ENCODE data around the gene SH2D3C. TPM values are rescaled to one million over a fixed set of nuclear protein-coding genes. Genes with fewer than 3 reads are reported as not detected.

The SH2D3C gene
- total RNA-seq, 3 donors from 2014 or later: 5.9 to 10.8 (median 7.0) TPM

GRCh38 chr9:127693697-127694096, 84.8 kb downstream of the SH2D3C start:
- H3K36me3 Mint-ChIP-seq (ENCODE audit: insufficient read depth): peaks cover 2% of the 10 kb centered on the region
- no peak overlapping the region for H3K4me3 Mint-ChIP-seq
- H3K9me3 Mint-ChIP-seq: no peaks in the 10 kb centered on the region
- no peak for DNase-seq
- ATAC-seq: no peak
- no peaks in the 10 kb centered on the region for H3K27me3 Mint-ChIP-seq (ENCODE audit: low read depth)
- peaks cover 2% of the 10 kb centered on the region for H3K4me1 Mint-ChIP-seq (ENCODE audit: low read depth)

- DNase-seq: no peak
- Mint-ChIP-seq H3K4me3 (no peak overlapping the region), H3K9me3 (no peaks in the 10 kb centered on the region), H3K4me1 (ENCODE audit: low read depth) (peaks cover under 1% of the 10 kb centered on the region), H3K36me3 (ENCODE audit: insufficient read depth) (peaks cover 2% of the 10 kb centered on the region), H3K27me3 (ENCODE audit: low read depth) (no peaks in the 10 kb centered on the region)
- ATAC-seq: no peak
Observed at GRCh38 chr9:127693143-127693542, 85.3 kb downstream of the SH2D3C start.

- Mint-ChIP-seq H3K4me3 (no peak overlapping the region), H3K27me3 (ENCODE audit: low read depth) (no peaks in the 10 kb centered on the region), H3K4me1 (ENCODE audit: low read depth) (no peaks in the 10 kb centered on the region), H3K36me3 (ENCODE audit: insufficient read depth) (peaks cover 2% of the 10 kb centered on the region), H3K9me3 (no peaks in the 10 kb centered on the region)
- no peak for DNase-seq
- ATAC-seq: no peak
Observed at GRCh38 chr9:127692071-127692470, 86.4 kb downstream of the SH2D3C start.

- DNase-seq (no peak), ATAC-seq (no peak)
- Mint-ChIP-seq H3K36me3 (ENCODE audit: insufficient read depth) (peaks cover 2% of the 10 kb centered on the region), H3K4me1 (ENCODE audit: low read depth) (no peaks in the 10 kb centered on the region), H3K4me3 (no peak overlapping the region), H3K27me3 (ENCODE audit: low read depth) (no peaks in the 10 kb centered on the region), H3K9me3 (no peaks in the 10 kb centered on the region)
Observed at GRCh38 chr9:127690735-127691134, 87.7 kb downstream of the SH2D3C start.

- no peaks in the 10 kb centered on the region for H3K9me3 Mint-ChIP-seq
- ATAC-seq (no peak), DNase-seq (no peak)
- H3K36me3 Mint-ChIP-seq (ENCODE audit: insufficient read depth): peaks cover 2% of the 10 kb centered on the region
- H3K4me3 Mint-ChIP-seq: no peak overlapping the region
- peaks cover 2% of the 10 kb centered on the region for H3K27me3 Mint-ChIP-seq (ENCODE audit: low read depth)
- no peaks in the 10 kb centered on the region for H3K4me1 Mint-ChIP-seq (ENCODE audit: low read depth)
Observed at GRCh38 chr9:127689329-127690000, 89.0 kb downstream of the SH2D3C start.

Other genes with a start within 250 kb of the SH2D3C start
- gene STXBP1, start 166.4 kb downstream of the SH2D3C start, total RNA-seq: 10 to 100 TPM; 10.8 to 11.6 (median 11.0) TPM
- gene CFAP157, start 71.7 kb downstream of the SH2D3C start, total RNA-seq: not detected
- 10 to 100 TPM; 43.9 to 49.6 (median 45.6) TPM for gene PTRH1, start 63.0 kb downstream of the SH2D3C start, total RNA-seq
- under 1 TPM; 0.37 to 0.58 (median 0.57) TPM for gene TTC16, start 62.6 kb downstream of the SH2D3C start, total RNA-seq
- gene TOR2A, start 43.4 kb downstream of the SH2D3C start, total RNA-seq: 10 to 100 TPM; 19.8 to 23.6 (median 20.1) TPM
- gene CDK9, start 7.4 kb upstream of the SH2D3C start, total RNA-seq: 10 to 100 TPM; 66.9 to 91.5 (median 82.5) TPM
- 100 to 1,000 TPM; 137 to 149 (median 141) TPM for gene FPGS, start 24.2 kb upstream of the SH2D3C start, total RNA-seq
- gene ENG, start 76.0 kb upstream of the SH2D3C start, total RNA-seq: 10 to 100 TPM; 10.7 to 20.3 (median 14.8) TPM
- gene AK1, start 99.0 kb upstream of the SH2D3C start, total RNA-seq: 1 to 10 TPM; 3.6 to 6.4 (median 5.0) TPM
- 10 to 100 TPM; 25.9 to 31.5 (median 31.0) TPM for gene ST6GALNAC6, start 120.9 kb upstream of the SH2D3C start, total RNA-seq
- gene ST6GALNAC4, start 138.4 kb upstream of the SH2D3C start, total RNA-seq: 10 to 100 TPM; 22.0 to 25.7 (median 24.7) TPM
- 1 to 10 TPM; 2.3 to 3.5 (median 2.8) TPM for gene PIP5KL1, start 152.1 kb upstream of the SH2D3C start, total RNA-seq
- gene DPM2, start 159.2 kb upstream of the SH2D3C start, total RNA-seq: 10 to 100 TPM; 89.6 to 91.5 (median 89.9) TPM
- gene EEIG1, start 202.3 kb upstream of the SH2D3C start, total RNA-seq: 10 to 100 TPM; 75.5 to 87.3 (median 86.0) TPM

Data from activated T-cell treated with anti-CD3 and anti-CD28 coated beads, Interleukin-2, amount 50 U/mL, for 4 hours (primary cell).